Epidermal melanocyte (primary cell): Measurements from ENCODE around the gene HAX1.
A peak's percentile ranks its signal among the peaks of the same experiment; 100 is the strongest.
"Not testable (repeated sequence)": the region's sequence is repeated elsewhere in the genome, so short reads cannot be mapped to it uniquely, and the experiment has no call there.

Experiments used
- DNase-seq: peaks from one replicate; pipeline ENCODE4 v3.0.0; 2011; ENCODE audit warnings: low spot score; ENCODE audit not compliant: insufficient read length

The HAX1 gene

GRCh38 chr1:154276797-154277196, 4.4 kb downstream of the HAX1 start:
- no peak for DNase-seq

GRCh38 chr1:154287591-154287990, 15.2 kb downstream of the HAX1 start:
- DNase-seq = not testable (repeated sequence)

- DNase-seq = no peak
Observed at GRCh38 chr1:154288661-154289060, 16.2 kb downstream of the HAX1 start.

- DNase-seq = no peak
Observed at GRCh38 chr1:154290921-154291320, 18.5 kb downstream of the HAX1 start.

GRCh38 chr1:154295408-154296235, 23.2 kb downstream of the HAX1 start:
- no peak for DNase-seq

- DNase-seq = no peak
Observed at GRCh38 chr1:154301582-154301981, 29.2 kb downstream of the HAX1 start.

GRCh38 chr1:154304664-154305337, 32.4 kb downstream of the HAX1 start:
- no peak for DNase-seq

GRCh38 chr1:154306151-154306550, 33.7 kb downstream of the HAX1 start:
- no peak for DNase-seq

- not testable (repeated sequence) for DNase-seq
Observed at GRCh38 chr1:154307670-154308270, 35.3 kb downstream of the HAX1 start.

GRCh38 chr1:154309136-154309535, 36.7 kb downstream of the HAX1 start:
- DNase-seq = not testable (repeated sequence)

GRCh38 chr1:154312229-154313065, 40.0 kb downstream of the HAX1 start:
- not testable (repeated sequence) for DNase-seq

- no peak for DNase-seq
Observed at GRCh38 chr1:154313066-154313356, 40.6 kb downstream of the HAX1 start.

- not testable (repeated sequence) for DNase-seq
Observed at GRCh38 chr1:154314226-154314625, 41.8 kb downstream of the HAX1 start.

GRCh38 chr1:154316704-154317103, 44.3 kb downstream of the HAX1 start:
- no peak for DNase-seq

- no peak for DNase-seq
Observed at GRCh38 chr1:154318386-154318785, 46.0 kb downstream of the HAX1 start.

GRCh38 chr1:154320882-154321608, 48.6 kb downstream of the HAX1 start, which contains the start of gene AQP10:
Gene AQP10 (plus strand): TSS chr1:154321093. CDS start chr1:154321156, 63 bp downstream.
- DNase-seq = no peak

- DNase-seq = not testable (repeated sequence)
Observed at GRCh38 chr1:154321609-154321934, 49.1 kb downstream of the HAX1 start.

- DNase-seq = no peak
Observed at GRCh38 chr1:154323493-154323892, 51.1 kb downstream of the HAX1 start.

- no peak for DNase-seq
Observed at GRCh38 chr1:154324241-154324640, 51.8 kb downstream of the HAX1 start.

- DNase-seq = peak; percentile 79
Observed at GRCh38 chr1:154324669-154325582, 52.5 kb downstream of the HAX1 start, which contains the start of gene ATP8B2. Gene ATP8B2 (plus strand): TSS chr1:154325525. CDS start chr1:154328142, 2,617 bp downstream.
